Measurements from ENCODE around the gene PRAF2. TPM values are rescaled to one million over a fixed set of nuclear protein-coding genes. Genes with fewer than 3 reads are reported as not detected.
A peak's percentile ranks its signal among the peaks of the same experiment; 100 is the strongest.

PRAF2 gene
- total and polyA plus RNA-seq, 9 of the 15 experiments (the other 6 are each of a cell fraction or from before 2014, with no cell fraction given) = 0.24 to 5.7 (median 2.0) TPM

DNA sequence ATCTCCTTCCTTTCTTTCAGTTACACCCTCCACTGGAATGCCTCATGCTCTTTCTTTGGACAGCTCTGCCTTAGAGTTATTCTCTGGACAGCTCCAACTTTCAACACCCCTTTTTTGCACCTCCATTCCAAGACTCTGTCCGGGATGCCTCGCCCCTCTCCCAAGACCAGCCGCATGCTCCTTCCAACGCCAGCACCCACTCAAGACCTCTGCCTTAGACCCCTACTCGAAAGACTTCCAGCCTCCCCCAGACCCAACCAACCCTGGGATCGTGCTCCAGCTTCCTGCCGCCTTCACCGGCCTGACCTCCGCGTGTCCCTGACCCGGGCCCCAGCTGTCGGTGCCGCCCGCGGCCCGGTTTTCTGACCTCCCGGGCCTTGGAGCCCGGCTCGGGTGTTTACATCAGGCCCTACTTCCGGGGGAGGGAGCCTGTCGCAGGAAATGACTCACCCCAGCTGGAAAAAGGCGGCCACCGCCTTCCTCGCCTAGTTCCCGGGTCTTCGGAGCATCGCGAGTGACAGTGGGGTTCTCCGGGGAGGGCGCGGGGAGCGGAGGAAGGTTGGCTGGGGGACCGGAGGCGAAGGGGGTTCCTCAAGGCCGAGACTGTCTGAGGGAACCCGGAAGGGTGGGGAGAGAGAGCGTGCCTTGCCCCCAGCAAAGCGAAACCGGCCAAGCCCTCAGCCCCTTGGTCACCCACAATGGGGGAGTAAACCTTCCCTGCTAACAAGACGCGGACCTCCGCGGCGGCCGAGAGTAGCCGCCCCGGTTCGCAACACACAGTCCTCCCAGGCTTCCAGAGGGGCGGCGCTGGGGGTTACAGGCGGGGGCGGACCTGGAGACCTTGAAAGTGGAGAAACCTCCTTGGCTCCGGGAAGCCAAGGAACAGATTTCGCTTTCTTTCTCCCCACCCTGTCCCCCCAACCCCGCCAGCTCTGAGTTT, 6.0 kb upstream of the PRAF2 start, which contains the start of gene WDR45 (continued):
- peak in 1 of 2 experiments; percentile 61; a peak in 2 of 4 replicates for TF ChIP-seq CSDE1 (IDR thresholded peaks at IDR 0.05)
- TF ChIP-seq RB1 (IDR thresholded peaks at IDR 0.05; ENCODE audit: low read depth) = peak; percentile 60; the same call in 1 of the 2 replicates
- no peak for TF ChIP-seq ZBTB8A (IDR thresholded peaks at IDR 0.05; ENCODE audit: partially characterized antibody)
- TF ChIP-seq TAF1 (IDR thresholded peaks at IDR 0.05; ENCODE audit: control insufficient read depth, extremely low read depth, insufficient read depth, low read length, severe bottlenecking) = peak; percentile 71
- no peak; the same call in 1 of the 2 replicates for TF ChIP-seq ZSCAN32 (CRISPR knock-in tag; IDR thresholded peaks at IDR 0.05)
- no peak for TF ChIP-seq KLF13 (tag; IDR thresholded peaks at IDR 0.05; ENCODE audit: borderline replicate concordance, low read depth)
- TF ChIP-seq ZFP1 (CRISPR knock-in tag; IDR thresholded peaks at IDR 0.05) = no peak
- TF ChIP-seq, protein P1, sequence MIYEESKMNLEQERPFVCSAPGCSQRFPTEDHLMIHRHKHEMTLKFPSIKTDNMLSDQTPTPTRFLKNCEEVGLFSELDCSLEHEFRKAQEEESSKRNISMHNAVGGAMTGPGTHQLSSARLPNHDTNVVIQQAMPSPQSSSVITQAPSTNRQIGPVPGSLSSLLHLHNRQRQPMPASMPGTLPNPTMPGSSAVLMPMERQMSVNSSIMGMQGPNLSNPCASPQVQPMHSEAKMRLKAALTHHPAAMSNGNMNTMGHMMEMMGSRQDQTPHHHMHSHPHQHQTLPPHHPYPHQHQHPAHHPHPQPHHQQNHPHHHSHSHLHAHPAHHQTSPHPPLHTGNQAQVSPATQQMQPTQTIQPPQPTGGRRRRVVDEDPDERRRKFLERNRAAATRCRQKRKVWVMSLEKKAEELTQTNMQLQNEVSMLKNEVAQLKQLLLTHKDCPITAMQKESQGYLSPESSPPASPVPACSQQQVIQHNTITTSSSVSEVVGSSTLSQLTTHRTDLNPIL (CRISPR knock-in tag; IDR thresholded peaks at IDR 0.05) = no peak
- TF ChIP-seq SAP30 (IDR thresholded peaks at IDR 0.05; ENCODE audit: borderline replicate concordance, insufficient read depth, low read depth, low read length, poor library complexity, severe bottlenecking) = peak; percentile 62
- TF ChIP-seq, protein P2, sequence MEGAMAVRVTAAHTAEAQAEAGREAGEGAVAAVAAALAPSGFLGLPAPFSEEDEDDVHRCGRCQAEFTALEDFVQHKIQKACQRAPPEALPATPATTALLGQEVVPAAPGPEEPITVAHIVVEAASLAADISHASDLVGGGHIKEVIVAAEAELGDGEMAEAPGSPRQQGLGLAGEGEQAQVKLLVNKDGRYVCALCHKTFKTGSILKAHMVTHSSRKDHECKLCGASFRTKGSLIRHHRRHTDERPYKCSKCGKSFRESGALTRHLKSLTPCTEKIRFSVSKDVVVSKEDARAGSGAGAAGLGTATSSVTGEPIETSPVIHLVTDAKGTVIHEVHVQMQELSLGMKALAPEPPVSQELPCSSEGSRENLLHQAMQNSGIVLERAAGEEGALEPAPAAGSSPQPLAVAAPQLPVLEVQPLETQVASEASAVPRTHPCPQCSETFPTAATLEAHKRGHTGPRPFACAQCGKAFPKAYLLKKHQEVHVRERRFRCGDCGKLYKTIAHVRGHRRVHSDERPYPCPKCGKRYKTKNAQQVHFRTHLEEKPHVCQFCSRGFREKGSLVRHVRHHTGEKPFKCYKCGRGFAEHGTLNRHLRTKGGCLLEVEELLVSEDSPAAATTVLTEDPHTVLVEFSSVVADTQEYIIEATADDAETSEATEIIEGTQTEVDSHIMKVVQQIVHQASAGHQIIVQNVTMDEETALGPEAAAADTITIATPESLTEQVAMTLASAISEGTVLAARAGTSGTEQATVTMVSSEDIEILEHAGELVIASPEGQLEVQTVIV (CRISPR knock-in tag; IDR thresholded peaks at IDR 0.05; ENCODE audit: borderline replicate concordance) = no peak
- TF ChIP-seq SMARCE1 (IDR thresholded peaks at IDR 0.05) = 0 out of 2 replicates have a peak, but pooled peaks have one; percentile 8
- peak; percentile 30; the same call in 1 of the 2 replicates for TF ChIP-seq CBX1 (IDR thresholded peaks at IDR 0.05; ENCODE audit: low read depth)
- peak; percentile 84 for TF ChIP-seq ELF1 (tag; IDR thresholded peaks at IDR 0.05)
- TF ChIP-seq ZZZ3 (IDR thresholded peaks at IDR 0.05) = peak; percentile 93
- TF ChIP-seq ZNF766 (CRISPR knock-in tag; conservative IDR thresholded peaks at IDR 0.05) = no peak
- no peak for TF ChIP-seq HOXB6 (CRISPR knock-in tag; IDR thresholded peaks at IDR 0.05; ENCODE audit: borderline replicate concordance)
- peak; percentile 99 for TF ChIP-seq ZFX (CRISPR knock-in tag; IDR thresholded peaks at IDR 0.05)
- TF ChIP-seq ZNF146 (CRISPR knock-in tag; IDR thresholded peaks at IDR 0.05; ENCODE audit: unreplicated experiment) = no peak
- TF ChIP-seq, protein P3, sequence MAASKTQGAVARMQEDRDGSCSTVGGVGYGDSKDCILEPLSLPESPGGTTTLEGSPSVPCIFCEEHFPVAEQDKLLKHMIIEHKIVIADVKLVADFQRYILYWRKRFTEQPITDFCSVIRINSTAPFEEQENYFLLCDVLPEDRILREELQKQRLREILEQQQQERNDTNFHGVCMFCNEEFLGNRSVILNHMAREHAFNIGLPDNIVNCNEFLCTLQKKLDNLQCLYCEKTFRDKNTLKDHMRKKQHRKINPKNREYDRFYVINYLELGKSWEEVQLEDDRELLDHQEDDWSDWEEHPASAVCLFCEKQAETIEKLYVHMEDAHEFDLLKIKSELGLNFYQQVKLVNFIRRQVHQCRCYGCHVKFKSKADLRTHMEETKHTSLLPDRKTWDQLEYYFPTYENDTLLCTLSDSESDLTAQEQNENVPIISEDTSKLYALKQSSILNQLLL (CRISPR knock-in tag; IDR thresholded peaks at IDR 0.05; ENCODE audit: borderline replicate concordance) = no peak
- TF ChIP-seq FOXJ2 (tag; IDR thresholded peaks at IDR 0.05) = peak; percentile 19; the same call in 1 of the 2 replicates
- 0 out of 2 replicates have a peak, but pooled peaks have one; percentile 54 for TF ChIP-seq ZBED1 (IDR thresholded peaks at IDR 0.05)
- no peak for TF ChIP-seq TCF7 (IDR thresholded peaks at IDR 0.05; ENCODE audit: borderline replicate concordance)
- TF ChIP-seq PML (IDR thresholded peaks at IDR 0.05; ENCODE audit: low read length) = peak; percentile 39; the same call in 1 of the 2 replicates
